Measurements from ENCODE around the gene FNDC7.
"Not testable (repeated sequence)": the region's sequence is repeated elsewhere in the genome, so short reads cannot be mapped to it uniquely, and the experiment has no call there.

Gene FNDC7

DNA sequence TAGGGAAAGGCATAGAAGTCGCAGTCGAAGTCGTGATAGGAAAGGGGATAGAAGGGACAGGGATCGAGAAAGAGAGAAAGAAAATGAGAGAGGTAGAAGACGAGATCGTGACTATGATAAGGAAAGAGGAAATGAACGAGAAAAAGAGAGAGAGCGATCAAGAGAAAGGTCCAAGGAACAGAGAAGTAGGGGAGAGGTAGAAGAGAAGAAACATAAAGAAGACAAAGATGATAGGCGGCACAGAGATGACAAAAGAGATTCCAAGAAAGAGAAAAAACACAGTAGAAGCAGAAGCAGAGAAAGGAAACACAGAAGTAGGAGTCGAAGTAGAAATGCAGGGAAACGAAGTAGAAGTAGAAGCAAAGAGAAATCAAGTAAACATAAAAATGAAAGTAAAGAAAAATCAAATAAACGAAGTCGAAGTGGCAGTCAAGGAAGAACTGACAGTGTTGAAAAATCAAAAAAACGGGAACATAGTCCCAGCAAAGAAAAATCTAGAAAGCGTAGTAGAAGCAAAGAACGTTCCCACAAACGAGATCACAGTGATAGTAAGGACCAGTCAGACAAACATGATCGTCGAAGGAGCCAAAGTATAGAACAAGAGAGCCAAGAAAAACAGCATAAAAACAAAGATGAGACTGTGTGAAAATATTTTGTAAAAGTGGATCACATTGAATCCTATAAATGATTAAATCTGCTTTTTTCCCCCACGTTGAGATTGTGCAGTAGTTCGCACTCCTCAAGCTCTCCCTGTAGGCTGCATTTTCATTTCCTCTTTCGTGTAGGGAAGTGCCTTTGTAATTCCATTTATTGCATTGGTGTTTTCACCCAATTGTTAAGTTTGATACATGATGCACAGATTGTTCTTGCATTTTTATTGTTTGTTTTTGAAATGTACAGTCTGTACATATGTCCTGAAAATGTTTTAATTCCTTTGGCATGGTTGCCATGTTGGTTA, 13.1 kb upstream of the FNDC7 start:
- DNase-seq: no peak

DNA sequence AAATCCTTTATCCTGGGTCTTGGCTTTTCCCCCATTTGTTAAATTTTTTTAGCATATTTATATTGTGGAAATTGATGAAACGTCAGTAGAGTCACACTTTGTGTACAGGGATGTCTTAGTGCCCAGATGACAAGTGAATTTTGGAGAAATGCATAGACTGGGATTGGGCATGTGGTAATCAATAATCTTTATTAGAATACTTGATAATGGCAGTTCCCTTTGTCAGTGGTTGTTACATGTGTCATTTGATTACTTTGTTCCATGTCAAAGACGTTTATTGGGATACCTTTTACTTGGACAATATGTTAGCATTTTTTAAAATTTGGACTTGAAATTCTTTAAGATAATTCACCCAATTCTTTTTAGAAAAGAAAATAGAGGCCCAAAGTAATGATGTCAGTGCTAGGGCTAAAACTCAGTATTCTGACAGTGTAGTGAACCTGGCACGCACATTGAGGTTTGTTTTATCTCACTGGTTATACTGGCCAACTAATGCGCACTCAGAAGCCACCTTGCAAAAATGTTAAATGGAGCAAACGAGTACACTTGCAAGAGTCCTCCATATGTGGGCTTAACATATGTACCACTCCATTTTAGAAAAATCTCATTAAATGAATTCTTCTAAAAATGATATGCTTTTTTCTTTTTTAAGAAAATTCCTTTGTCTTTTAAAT, 11.4 kb upstream of the FNDC7 start:
- DNase-seq: no peak

DNA sequence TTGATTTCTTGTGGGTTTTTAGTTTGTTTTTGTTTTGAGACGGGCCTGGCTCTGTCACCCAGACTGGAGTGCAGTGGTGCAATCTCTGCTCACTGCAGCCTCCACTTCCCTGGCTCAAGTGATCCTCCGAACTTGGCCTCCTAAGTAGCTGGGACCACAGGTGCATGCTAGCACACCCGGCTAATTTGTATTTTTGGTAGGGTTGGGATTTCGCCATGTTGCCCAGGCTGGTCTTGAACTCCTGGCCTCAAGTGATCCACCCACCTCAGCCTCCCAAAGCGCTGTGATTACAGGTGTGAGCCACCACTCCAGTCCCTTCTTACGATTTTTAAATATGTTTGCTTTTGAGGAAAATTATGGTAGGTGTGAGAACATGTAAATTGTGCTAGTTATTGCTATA, 10.6 kb upstream of the FNDC7 start:
- DNase-seq: not testable (repeated sequence)

DNA sequence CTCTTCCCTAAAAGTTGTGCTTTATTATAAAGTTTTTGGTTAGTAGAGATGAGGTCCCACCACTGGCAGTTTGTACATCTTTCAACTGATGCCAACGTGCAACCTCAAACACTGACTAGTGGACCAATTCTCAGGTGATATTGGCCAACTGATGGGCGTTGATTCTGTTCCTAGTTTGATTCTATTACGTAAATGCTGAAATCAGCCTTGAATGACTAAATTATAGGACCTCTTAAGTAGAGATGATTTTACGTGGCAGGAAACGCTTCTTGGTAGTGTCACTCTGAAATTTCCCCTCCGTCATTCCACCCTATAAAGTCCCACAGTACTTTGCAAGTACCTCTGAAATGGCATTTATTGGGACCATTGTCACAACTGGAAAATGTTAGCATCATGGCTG, 8.8 kb upstream of the FNDC7 start:
- DNase-seq: no peak

DNA sequence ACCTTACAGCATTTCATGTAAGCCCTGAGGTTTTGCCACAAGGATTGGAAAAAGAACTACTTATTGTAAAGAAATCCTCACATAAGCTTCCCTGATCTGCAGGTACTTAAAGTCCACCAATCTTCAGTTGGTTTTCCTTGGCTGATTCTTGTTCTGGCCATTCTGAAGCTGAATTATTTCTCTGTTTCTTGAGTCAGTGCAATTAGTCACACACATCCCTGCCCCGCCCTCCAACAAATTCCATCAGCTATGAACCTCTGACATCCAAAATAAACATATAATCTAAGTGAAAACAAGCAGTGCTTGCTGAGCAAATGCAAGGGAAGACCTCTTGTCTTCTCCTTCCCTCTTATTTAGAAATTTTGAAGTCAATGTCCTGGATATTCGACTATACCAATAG, 8.2 kb upstream of the FNDC7 start:
- DNase-seq: no peak

DNA sequence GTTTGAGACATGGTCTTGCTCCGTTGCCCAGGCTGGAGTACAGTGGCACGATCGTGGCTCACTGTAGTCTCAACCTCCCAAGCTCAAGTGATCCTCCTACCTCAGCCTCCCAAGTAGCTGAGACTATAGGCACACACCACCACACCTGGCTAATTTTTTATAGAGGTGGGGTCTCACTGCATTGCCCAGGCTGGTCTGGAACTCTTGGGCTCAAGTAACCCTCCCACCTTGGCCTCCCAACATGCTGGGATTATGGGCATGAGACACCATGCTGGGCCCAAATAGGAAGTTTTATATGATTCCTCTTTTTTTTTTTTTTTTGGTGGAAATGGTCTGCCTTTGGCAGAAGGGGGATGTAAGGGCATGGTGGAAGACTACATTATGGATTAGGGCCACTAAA, 6.1 kb upstream of the FNDC7 start:
- no peak for DNase-seq

DNA sequence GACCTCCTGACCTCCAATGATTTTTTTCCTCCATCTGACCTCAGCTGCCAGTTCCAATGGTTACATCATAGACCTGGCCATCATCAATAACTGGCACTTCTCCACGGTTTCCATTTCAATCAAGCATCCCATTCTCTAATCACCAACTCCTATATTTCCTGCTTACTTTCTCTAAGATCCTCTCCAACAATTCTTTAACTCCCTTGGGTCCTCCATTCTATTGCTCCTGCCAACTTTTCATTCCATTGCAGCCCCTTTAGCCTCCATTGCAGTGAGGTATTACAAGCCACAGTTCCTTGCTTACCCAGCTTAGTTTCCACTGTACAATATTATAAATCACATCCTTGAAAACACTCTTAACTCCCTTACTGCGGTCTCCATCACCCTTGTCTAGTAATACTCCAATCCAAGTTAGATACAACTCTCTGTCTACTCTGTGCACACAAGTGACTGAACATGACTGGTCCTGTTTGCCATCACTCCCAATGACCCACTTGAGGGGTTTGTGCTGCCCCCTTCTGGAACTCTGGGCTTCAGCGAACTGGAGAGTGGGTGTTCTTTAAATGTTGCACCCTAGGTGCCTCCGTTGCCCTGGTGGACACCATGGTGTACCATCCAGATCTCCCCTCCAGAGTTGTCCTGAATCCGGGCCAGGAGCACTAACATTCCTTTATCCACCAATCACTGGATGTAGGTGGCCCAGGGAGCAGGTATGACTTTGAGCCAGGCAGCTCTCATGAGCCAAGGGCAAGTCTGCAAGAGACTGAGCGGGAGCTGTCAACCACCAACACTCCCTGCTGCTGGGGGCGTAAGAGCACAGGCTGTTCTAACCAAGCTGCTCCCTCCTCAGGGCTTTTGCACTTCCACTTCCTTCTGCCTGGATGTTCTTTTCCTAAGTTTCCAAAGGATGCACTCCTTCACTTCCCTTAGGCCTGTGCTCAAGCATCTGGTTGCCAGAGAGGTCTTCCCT, 3.7 kb upstream of the FNDC7 start:
- peak; percentile 4 to 24 for DNase-seq

DNA sequence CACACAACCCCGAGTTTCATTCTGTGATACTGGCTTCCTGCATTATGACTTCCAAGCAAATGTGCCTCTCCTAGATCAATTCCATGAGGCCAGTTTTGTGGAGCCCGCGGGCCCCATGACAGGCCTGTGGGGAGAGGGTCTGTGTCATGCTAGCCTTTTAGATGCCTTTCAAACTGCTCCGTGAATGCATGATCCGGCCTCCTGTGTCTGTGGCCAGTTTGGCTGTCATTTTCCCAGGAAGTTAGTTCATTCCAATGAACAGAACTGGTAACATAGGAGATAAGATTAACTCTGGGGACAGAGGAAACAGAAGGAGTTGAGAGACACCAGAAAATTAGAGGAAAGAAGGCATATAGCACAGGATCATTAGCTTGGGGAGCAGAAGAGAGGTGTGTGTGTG, 3.2 kb downstream of the FNDC7 start:
- no peak for DNase-seq

DNA sequence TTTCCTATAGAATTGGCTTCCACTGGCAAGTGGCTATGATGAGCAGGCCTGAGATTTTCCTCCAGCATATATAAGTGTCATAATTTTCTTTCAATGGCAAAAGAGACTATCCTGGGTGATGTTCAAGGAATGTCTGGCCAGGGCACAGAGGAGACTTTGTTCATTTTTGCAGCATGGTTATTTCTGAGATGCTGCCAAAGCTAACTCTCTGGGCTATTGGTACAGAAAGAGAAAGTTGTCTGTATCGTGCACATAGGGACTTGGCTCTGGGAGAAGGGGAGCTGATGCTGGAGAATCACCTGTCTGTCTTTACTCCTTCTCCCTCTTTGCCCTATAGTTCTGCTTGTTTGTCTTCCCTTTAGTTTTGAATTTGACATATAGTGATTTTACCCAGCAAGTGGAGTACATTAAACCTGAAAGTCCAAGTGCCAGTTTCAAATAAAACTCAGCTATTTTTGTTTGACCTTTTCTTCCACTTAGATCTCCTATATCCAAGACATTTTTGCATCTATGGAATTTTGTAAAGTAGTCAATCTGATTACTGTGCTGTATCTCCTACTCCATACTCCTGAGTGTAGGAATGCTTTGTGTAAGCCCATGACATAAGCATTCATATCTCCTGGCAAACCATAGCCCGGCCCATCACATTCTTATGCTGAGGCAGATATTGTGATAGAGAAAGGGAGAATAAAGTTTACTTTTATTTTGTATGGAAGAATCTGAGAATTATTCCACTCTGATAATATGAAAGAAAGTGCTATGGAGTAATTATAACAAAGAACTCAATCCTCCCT, 3.9 kb downstream of the FNDC7 start:
- no peak for DNase-seq

DNA sequence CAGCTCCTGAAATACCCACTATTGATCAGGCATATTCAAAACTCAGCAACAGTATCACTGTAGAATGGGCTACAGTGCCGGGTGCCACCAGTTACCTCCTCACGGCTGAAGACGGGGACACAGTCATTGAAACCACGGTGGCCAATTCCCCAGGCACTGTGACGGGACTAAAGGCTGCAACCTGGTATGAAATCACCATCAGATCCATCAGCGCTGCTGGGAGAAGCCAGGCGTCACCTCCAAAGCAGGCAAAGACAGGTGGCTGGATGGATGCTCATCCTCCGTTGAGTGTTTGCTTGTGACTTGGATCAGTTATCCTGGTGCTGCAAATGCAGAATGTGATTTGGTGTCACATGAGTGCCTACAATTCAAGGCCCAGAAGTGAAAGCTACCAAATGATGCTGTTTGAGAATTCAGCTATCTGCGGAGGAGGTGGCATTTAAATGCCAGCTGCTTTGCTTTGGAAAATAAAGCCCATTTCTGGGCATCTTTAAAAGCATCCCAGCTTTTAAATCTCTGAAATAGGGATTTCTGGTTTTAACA, 5.1 kb downstream of the FNDC7 start:
- no peak for DNase-seq

DNA sequence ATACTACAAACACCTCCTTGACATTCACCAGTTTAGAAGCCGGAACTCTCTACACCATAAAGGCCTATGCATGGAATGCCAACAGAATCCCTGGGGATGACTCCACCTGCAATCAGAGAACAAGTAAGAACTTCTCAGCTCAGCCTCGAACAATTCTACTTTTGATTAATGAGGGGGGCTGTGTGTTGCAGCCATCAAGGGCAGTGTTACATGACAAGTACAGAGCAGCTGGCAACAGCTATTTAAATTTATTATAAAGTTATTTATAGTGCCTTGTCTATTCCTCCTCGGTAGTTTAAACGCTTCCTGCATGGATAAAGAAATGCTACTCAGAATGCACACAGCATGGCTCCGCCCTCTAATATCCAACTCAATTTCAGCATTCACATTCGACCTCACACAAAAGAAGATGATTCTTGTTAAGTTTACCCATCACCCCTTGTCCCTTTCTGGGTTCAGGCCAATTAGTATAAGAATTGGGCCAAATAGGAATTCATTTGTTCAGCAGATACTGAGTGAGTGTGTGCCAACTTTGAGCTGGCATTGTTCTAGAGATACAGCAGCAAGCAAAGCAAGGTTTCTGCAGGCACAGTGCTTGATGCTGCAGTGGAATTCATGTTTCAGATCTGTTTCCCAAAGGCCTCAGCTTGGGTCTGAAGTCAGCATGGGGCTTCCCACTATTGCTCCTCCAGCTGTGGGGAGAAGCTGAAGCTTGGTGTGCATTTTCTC, 6.4 kb downstream of the FNDC7 start:
- DNase-seq: no peak

DNA sequence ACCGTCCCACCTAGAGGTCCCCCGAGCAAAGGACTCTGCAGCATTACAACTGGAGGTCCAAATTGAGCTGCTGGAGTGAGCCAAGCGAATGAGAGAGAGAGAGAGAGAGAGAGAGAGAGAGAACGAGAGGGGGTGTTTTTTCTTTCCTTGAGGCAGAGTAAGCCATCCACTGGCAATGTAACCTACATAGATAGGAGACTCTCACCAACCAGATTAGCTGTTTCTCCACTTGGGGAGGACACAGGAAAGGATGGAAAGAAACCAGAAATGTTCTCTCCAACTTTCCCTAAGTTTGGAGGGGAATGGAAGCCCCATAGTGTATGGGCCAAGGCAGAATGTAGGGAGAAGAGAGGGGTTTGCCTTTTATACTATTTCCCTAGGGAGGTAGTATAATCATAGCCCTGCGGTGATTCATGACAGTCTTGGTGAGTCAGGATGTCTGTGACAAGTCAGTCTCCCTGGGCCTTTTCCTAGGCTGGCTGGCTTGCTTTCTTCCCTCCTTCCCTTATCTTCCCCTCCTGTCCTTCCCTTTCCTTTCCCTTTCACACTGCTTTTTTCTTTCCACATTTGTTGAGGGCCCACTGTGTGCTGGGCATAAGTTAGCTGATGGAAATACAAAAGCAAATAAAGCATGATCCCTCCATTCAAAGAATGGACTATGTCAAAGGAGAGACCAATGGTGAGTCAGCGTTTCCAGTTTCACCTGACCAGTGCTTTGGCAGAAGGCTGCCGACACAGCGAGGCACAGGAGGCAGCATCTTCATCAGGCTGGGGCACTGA, 7.1 kb downstream of the FNDC7 start:
- DNase-seq: no peak

DNA sequence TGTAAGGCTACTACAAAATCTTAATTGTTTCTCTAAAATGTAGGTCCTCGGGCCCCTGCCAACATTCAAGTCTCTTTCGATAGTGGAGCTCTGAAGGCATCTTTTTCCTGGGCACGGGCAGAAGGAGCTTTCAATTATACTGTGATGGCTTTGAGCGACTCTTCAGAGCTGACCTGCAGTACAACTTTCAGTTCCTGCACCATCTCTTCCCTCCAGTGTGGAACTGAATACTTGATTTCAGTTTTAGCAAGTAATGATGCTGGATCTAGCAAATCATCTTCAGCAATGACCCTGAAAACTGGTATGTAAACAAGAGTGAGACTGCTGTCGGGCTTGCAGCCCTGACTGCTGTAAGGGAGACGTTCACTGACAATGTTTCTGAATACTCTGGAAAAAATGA, 9.6 kb downstream of the FNDC7 start:
- DNase-seq: no peak

DNA sequence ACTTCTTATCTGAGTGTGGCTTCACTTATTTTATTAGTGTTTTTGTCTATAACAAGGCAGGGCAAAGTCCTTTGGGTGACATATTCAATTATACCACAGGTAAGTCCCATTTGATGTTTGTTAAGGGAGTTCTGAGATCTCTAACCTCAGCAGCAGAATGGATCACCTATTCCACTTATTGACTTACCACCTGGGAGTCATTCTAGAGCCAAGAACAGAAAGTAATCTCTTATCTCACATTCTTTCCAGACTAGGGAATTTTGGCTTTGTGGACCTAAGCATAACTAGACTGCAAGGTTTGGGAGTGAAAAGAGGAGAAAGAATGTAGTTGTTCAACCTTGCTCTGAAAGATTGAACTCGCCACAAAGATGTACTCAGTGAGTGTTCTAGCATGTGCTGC, 13.2 kb downstream of the FNDC7 start:
- DNase-seq: no peak

DNA sequence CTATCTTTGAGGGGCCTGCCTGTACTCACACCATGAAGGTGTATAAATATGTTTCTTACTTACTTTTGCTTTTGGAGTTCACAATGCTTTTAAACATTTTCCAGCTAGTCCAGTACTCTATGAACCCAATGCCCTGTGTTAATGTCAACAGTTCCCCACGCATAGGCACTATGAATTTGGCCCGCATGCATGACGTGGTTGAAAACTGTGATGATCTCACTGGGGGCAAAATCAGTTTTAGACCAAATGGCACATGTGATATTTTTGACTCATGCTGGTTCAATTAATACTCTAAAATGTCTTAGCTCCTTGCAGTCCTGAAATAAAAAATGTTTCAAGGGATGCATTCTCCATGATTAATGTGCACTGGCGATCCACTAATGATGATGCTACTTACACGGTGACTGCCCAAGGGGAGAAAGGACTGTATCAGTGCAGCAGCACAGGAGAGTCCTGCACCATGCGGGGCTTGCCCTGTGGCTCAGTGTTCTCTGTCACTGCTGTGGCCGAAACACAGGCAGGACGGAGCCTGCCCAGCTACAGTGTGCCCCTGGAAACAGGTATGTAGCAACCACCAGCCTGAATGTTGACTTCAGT, 15.7 kb downstream of the FNDC7 start:
- no peak for DNase-seq

DNA sequence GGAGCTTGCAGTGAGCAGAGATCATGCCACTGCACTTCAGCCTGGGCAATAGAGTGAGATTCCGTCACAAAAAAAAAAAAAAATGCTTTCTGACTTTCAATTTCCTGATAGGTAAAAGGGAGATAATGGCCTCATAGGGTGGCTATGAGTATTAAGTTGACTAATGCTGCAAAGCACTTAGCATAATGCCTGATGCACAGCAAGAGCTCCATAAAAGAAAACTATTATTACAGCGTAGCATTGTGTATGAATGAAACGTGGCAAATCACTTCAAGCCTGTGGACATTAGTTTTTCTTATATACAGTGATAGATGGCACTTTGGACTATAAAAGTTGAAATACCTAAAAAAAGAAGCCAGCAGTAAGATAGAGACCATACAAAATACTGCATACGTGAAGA, 16.8 kb downstream of the FNDC7 start:
- no peak for DNase-seq

DNA sequence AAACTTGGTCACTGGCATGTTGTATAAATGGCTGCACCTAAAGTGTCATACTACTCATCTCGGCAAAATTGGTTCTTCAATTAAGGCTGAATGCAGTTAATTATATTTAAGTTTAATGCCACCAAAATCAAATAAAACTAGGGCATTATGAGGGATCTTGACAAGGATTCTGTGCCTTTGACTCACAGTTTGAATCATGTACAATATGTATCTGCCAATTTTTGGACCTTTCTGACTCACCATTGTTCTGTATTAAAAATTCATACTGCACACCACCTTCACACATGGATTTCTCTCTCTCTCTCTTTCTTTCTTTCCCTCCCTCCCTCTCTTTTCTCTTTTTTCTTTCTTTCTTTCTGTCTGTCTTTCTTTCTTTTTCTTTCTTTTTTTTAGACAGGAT, 19.7 kb downstream of the FNDC7 start:
- no peak for DNase-seq

DNA sequence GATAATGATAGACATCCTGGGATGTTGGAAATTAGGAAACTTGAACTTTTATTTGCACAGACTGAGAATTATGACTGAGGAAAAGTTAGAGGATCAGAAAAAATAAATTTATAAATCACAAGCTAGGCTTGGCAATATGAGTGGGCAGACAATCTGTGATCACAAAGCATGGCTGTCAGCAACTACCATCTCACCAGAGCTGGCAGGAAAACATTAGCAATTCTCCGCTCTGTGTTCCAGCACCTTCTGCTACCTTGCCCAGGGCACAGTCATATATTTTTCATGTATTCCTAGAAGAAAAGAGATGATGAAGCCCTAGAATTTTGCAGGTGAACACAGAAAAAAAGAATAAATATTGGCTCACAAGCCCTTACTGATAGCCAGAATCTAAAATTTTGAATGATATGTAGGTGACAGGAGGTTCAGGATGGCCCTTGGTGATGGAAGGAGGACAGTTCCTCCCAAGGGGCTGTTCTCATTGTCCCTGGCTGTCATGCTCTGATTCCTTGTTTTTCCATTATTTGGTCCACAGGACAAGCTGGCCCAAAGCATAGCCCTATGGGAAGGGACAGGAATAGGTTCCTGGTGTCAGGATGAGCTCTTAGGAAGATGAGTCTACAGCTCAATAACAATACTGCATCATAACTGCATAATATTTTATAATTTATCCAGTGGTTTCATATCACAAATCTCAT, 21.6 kb downstream of the FNDC7 start:
- no peak for DNase-seq

DNA sequence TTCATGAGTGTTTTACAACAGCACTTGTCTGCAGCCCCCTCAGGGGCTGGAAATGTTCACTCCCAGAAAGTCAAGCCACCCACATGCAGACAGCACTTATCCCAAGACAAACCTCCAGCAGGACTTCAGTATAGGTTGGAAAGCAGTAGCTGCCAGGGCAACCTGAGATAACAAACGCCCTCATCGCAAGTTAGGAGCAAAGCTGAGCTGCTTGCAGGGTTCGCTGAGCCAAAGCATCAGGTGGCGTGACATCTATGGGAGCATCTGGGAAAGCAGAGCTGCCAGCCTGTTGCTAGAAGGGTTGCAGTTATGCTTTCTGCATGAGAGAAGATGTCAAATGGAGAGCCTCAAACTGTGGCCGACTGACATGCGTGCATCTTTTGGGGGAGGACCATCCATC, 29.5 kb downstream of the FNDC7 start:
- no peak for DNase-seq
